Fibroblast of skin of right quadriceps (primary cell): ENCODE results near the gene SULT2B1.
"Not testable (repeated sequence)": the region's sequence is repeated elsewhere in the genome, so short reads cannot be mapped to it uniquely, and the experiment has no call there.

ENCODE experiments used
- DNase-seq: peaks from one replicate; pipeline ENCODE4 v3.0.0-alpha.2; 2013

SULT2B1 gene

DNA sequence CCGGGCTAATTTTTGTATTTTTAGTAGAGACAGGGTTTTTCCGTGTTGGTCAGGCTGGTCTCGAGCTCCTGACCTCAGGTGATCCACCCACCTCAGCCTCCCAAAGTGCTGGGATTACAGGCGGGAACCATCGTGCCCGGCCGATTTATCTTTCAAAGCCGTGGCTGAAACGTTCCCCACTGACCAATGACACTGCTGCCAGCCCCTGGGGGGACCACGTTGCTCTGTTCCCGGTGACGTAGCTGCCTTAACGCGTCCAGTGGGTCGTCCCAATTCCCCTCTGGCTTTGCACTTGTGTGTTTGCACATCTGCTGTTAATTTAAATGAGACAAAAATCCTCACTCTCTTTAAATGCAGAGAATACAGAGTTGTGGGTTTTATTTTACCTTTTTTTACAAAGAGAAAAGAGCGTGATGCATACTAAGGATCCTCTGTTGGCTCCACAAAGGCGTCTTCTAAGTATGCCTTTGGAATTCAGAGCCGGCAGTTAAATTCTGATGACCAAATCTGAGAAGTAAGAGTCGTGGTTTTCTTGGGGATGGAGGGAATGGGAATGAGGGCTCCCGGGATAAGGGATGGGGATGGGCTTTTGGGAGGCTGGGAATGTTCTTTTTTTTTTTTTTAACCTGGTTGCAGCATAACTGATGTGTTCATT lies 21.8 kb upstream of the SULT2B1 start:
- DNase-seq = peak; percentile 32

DNA sequence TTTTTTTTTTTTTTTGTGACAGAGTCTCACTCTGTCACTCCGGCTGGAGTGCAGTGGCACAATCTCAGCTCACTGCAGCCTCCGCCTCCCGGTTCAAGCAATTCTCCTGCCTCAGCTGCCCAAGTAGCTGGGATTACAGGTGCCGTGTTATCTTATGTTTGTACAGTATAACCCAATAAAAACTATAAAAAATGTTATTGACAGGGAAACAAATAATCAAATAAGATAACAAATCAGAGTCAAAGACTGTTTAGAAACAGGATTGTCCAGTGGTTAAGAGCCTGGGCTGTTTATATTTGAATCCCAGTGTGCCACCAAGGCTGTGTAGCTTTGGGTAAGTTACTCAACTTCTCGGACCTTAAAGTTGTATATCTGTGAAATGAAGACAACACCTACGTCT lies 21.2 kb upstream of the SULT2B1 start:
- DNase-seq = no peak

DNA sequence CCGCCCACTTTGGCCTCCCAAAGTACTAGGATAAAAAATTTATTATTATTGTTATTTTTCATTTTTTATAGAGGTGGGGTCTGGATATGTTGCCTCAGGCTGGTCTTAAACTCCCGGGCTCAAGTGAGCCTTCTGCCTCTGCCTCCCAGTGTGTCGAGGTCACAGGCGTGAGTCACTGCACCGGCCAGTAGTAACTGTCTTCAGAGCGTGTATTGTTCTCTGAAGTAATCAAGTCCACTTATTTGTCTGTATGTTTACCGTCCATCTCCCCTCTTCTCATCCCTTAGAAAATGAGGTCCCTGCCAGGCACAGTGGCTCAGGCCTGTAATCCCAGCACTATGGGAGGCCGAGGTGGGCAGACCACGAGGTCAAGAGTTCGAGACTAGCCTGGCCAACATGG lies 18.2 kb upstream of the SULT2B1 start:
- no peak for DNase-seq

DNA sequence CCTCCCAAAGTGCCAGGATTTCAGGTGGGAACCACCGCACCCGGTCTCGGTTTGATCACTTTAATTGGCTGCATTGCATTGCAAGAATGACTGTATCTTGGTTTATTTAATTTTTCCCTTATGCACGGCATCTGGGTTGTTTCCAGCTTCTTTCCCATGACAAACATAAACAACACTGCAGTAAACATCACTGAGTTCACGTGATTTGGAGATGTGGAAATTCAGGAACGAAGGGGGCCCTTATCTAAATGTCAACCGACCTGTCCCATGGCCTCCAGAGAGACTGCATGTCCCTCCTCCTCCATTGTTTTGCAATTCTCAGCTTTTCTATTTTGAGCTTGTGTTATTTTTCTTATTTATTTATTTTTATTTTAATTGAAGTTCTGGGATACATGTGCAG lies 14.4 kb upstream of the SULT2B1 start:
- no peak for DNase-seq

DNA sequence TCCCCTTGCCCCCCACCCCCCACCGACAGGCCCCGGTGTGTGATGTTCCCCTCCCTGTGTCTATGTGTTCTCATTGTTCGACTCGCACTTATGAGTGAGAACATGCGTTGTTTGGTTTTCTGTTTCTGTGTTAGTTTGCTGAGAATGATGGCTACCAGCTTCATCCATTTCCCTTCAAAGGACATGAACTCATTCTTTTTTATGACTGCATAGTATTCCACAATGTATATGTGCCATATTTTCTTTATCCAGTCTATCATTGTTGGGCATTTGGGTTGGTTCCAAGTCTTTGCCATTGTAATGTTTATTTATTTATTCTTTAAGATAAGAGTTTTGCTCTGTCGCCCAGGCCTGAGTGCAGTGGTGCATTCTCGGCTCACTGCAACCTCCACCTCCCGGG lies 13.9 kb upstream of the SULT2B1 start:
- DNase-seq = not testable (repeated sequence)

DNA sequence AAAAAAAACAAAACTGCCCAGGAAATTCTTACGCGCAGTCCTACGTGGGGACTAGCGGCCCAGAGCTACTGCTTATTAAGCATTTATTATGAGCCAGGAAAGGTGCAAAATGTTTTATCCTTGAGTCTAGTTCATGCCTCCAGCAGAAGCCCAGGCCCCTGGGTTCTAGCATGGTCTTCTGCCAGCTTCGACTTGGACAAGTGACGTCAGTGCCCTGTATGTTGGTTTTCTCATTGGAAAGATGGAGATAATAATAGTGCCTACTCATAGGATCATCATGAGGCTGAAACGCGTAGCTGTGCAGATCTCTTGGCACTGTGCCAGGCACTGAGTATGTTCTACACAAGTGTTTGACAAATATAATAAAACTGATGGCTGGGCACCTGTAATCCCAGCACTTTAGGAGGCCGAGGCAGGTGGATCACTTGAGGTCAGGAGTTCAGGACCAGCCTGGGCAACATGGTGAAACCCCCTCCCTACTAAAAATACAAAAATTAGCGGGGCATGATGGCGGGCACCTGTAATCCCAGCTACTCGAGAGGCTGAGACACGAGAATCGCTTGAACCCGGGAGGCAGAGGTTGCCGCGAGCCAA lies 12.4 kb upstream of the SULT2B1 start:
- peak; percentile 58 for DNase-seq

DNA sequence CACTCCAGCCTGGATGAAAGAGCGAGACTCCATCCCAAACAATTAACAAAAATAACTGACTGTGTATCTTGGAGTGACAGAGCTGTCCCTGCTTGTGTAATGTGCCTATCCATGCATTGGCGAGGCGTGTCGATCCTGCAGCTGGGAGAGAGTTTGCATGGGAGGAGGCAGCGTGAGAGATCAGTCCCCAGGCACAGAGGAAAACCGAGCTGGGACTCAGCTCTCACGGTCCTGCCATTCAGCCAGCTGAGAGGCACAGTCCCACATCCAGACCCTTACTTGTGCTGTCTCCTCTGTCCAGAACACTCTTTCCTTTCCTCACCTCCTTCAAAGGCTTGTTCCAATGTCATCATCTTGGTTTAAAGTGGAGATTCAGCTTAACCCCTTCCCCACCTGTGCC lies 11.9 kb upstream of the SULT2B1 start:
- DNase-seq = no peak

DNA sequence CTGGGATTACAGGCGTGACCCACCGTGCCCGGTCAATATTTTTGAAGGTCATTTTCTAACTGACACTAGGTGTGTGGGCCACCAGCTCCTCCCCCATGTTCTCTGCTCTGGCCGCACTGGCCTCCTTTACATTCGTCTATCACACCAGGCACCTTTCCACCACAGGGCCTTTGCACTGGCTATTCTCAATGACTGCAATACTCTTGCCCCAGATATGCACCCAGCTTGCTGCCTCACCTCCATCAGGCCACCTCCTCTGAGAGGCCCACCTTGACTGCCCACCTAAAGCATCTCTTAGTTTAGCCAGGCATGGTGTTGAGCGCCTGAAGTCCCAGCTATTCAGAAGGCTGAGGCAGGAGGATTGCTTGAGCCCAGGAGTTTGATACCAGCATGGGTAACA lies 10.2 kb upstream of the SULT2B1 start:
- DNase-seq = no peak

DNA sequence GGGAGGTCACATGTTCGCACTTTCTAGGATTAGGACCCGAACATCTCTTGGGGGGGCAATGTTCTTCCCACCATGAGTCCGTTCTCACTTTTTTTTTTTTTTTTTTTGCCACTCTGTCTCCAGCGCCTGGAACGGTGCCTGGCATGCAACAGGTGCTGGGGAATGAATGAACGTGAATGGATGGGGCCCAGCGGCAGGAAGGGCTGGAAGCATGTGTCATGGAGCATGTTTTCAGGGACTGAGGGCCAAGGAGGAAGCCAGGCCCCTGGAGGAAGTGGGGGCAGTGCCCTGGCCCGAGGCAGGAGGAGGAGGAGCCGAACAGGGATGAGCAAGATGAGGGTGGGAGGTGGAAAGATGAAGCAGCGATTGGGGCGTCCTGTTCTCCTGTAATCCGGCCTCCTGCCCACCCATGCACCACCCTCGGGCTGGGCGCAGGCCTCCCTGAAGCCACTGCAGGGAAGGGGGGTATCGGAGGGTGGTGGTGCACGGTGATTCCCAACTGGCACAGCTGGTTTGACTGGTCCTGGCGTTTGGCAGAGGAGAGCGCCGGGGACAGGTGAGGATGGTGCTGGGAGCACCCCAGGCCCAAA lies 8.8 kb upstream of the SULT2B1 start:
- DNase-seq = peak; percentile 22

DNA sequence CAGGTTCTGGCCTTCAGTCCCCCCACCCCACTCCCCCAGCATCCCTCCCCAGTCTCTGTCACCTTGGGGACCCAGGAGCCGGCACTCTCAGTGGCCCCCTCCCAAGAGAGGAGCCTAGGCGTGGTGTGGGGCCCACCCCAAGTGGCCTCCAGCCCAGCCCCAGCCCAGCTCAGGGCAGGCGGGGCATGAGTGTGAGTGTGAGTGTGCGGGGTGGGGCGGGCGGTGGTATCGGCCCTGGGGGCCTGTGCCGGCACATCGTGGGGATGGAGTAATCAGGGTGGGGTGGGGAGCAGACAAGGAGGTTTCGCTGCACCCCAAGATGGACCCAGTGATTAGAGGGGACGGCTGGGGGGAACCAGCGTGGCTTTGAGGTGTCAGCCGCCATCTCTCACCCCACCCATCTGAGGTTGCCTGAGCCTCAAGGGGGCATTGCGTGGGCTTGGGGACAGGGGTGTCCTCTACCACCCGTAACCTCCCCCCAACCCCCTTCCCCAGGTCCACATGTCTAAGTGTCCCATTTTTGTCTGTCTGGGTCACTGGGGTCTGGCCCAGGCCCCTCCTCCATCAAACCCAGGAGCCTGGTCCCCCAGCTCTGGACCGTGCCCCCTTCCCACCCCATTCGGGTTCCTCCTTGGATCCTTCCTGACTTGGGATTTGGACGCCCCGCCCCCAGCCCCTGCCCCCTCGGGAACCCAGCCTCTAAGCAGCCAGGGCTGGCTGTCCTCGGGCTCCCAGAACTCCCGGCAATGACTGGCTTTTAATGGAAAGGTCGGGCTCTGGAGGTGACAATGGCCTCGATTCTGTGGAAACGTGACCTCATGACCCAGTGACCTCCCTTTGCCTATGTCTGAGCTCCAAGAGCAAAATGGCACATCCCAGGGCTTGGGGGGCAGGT lies 6.9 kb upstream of the SULT2B1 start:
- no peak for DNase-seq

DNA sequence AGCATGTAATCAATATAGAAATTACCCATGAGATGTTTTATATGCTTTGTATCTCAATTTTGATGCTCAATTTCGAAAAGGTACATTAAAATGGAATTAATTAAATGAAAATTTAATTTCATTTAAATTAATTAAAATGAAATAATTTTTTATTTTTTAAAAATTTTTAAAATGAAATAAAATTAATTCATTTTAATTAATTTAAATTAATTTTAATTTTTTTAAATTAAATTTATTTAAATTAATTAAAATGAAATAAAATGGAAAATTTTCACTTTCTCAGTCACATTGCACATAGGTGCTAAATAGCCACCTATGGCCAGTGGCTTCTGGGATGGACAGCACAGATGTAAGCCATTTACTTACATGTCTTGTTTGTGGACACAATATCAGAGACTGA lies 4.2 kb upstream of the SULT2B1 start:
- no peak for DNase-seq

DNA sequence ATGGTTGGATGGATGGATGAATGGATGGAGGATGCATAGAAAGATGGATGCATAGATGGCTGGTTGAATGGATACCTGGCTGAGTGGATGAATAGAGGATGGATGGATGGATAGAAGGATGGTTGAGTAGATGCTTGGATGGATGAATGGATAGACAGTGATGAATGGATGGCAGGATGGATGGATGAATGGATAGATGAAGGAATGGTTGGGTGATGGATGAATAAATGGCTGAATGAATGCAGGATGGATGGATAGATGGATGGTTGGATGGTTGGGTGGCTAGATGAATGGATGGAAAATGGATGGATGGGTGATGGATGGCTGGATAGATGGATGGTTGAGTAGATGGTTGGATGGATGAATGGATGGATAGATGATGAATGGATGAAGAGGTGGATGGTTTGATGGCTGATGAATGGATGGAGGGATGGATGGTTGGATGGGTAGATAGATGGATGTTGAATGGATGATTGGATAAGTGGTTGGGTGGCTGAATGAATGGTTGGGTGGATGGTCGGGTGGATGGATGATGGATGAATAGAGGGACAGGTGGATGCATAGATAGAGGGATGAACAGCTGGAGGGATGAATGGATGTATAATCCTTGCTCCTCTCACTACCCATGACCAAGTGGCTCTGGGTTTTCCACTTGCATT lies 3.6 kb upstream of the SULT2B1 start:
- DNase-seq = no peak

DNA sequence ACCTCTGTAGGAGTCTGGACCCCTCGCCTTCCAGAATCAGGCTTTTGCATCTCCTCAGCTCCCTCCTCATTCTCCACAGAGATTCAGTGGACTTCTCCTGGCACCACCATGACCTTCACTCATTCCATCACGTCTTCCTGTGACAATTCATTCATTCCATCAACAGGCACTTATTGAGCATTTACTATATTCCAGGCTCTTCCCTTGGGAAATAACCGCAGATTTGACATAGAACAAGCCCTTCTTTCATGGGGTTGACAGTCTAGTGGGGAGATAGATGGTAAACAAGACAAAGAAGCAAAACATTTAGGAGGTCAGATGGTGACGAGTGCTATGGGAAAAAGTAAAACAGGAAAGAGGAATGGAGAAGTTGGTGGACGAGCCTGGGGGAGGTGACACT lies 2.6 kb upstream of the SULT2B1 start:
- DNase-seq = no peak

DNA sequence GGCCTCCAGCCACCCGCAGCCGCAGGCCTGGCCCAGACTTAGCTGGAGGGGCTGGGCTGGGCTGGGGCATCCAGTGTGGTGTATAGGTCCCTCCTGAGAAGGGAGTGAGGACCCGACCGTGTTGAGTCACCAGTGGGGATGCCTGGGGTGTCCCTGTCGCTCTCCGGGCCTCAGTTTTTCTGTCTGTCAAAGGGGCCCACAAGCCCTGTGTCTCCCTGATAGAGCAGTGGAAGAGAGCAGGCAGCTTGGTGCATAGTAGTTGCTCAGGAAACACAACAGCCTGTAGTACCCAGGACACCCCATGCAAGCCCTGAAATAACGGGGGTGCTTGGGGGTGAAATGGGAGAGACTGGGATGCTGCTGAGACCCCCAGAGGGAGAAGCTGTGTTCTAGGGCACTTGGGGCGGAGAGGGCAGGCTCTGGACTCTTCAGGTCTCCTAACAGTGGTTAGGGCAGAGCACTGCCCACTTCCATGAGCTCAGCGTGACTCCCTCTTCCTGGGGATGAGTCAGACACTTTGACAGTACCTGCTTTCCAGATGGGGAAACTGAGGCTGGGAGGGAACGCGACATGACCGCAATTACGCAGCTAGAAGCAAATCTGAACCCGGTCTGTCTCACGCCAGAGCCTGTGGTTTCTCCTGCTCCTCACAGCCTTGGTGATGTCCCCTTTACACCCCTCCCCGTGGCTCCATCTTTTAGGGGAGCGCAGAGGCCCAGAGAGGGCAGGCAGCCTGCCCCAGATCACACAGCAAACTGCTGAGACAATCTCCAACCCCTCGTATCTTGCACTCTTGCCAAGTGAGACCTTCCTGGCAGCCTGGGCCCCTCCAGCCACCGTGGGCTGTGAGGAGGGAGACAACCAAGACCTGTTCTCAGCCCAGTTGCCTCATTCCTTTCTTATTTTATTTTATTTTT lies 692 bp downstream of the SULT2B1 start:
- DNase-seq = no peak

DNA sequence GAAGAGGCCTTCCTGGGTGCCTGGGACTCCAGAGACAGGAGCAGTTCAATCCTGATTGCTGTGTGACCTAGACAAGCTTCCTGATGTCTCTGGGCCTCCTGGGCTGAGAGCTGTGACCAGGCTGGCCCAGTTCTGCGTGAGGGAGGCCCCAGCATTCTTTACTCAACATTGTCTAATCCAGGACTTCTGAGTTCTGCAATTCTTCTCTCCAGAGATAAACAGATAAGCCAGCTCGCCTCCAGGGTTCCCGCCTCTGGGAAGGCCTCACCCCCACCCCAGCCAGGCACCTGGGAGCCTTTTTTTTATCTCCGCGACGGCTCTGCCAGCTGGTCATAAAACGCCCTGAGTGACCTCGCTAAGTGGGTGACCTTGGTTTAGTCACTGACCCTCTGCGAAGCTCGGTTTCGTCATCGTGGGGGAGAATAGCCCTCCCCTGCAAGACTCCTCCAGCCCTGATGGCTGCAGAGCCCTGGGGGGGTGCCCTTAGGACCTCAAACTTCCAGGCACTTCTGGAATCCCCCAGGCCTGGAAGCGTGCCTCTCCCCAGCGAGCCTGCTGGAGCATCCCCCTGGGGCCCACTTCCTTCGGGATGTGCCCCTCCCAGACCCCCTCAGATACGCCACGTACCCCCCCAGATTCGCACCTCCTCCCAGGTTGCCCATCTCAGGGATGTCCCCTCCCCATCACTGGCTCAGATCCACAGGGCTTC lies 1.9 kb downstream of the SULT2B1 start:
- peak; percentile 57 for DNase-seq

DNA sequence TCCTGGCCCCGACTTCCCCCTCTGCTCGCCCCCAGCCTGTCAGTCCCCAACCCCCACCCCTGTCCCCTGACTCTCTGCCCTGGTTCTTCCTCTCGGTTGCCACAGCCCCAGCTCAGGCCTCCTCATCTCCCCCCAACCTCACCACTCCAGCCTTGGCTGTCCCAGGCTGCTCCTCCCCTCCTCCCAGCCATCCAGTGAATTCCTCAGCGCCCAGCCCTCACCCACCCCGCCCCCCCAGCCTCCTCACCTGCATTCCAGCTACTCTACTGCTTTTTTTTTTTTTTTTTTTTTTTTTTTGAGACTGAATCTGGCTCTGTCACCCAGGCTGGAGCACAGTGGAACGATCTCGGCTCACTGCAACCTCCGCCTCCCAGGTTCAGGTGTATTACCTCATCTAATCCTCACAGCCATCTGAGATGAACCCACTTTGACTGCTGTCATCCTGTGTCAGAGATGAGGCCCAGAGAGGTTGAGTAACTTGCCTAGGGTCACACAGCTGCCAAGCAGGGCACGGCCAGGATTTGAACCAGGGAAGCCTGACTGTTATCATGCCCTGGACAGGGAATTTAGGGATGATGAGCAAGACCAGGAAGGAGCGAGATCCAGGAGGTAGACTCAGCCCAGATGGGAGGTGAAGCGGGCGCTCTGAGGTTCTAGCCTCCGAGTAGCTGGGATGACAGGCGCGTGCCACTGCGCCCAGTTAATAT lies 2.6 kb downstream of the SULT2B1 start:
- DNase-seq = peak; percentile 24

DNA sequence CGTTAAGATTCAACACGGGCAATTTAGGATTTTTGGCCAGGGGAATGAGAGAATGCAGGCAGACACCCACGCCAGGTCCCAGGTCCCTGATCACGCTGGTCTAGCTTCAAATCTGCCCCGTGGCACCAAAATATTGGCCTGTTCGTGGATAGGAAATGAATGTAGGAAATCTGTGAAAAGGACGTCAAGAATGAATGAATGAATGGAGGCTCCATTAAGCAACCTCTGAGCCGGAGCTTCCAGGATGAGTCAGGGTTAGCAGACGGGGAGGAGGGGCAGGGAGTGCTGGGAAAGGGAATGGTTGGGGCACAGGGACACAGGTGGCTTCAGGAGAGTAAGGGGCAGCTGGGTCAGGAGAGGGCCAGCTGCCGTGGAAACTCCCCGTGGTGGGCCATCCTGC lies 4.2 kb downstream of the SULT2B1 start:
- DNase-seq = peak; percentile 50

DNA sequence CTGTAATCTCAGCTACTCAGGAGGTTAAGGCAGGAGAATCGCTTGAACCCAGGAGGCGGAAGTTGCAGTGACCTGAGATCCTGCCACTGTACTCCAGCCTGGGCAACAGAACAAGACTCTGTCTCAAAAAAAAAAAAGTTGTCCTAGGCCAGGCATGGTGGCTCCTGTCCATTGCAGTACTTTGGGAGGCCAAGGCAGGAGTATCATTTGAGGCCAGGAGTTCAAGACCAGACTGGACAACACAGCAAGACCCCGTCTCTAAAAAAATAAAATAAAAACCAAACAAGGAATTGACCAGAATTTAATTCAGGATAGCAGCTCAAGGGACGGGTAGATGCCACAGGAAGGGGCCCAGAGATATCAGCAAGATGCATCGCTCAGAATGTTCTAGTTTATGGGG lies 4.9 kb downstream of the SULT2B1 start:
- DNase-seq = no peak

DNA sequence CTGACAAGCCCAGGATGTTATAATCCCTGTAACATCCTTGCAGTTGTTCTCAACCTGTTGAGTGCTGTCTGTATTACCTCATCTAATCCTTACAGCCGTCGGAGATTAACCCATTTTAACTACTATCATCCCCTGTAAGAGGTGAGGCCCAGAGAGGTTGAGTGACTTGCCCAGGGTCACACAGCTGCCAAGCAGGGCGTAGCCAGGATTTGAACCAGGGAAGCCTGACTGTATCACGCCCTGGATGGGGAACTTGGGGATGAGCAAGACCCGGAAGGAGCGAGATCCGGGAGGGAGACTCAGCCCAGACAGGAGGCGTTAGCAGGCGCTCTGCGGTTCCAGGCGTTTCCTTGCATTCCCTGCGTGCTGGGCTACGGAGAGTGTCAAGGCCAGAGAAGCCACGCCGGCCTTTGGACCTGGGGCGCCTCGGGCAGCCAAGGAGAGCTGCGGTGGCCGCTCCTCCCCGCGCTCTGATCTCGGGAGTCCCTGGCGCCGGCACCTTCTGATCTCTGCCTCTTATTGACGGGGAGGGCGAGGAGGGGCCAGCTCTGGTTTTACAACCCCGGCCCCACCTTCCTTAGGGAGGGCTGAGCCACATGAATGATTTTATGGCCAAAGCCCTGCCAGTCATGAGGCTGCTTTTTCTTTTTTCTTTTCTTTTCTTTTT lies 6.2 kb downstream of the SULT2B1 start:
- peak; percentile 50 for DNase-seq

DNA sequence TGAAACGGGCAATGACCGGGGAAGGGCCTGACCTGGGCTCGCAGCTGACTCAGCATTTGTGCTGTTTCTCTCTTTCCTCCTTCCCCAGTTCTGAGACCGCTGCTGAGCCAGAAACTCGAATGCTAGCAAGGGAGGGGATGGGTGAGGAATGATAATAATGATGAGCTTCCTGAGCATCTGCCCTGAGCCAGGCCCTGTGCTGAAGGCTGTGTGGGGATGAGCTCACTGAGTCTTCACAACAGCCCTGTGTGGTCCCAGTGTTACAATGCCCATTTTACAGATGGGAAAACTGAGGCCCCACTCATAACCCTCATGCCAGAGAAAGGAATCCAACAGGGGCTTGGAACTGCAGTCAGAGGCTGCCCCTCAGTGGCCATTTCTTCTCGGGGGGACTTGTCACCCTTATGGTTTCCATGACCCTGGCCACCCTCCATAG lies 8.1 kb downstream of the SULT2B1 start:
- no peak for DNase-seq
